Measurements from ENCODE around the gene PARP14.

- TF ChIP-seq CTCF (IDR thresholded peaks at IDR 0.05; ENCODE audit: low read length) (no peak), EZH2 (IDR thresholded peaks at IDR 0.05; ENCODE audit: borderline replicate concordance, low read length) (no peak)
Observed at GRCh38 chr3:122662505-122662904, 18.1 kb upstream of the PARP14 start.
